ENCODE results near the gene PLGRKT. TPM values are rescaled to one million over a fixed set of nuclear protein-coding genes. Genes with fewer than 3 reads are reported as not detected.

Gene PLGRKT
- polyA plus RNA-seq, 3 donors = 4.6 to 19.7 (median 14.8) TPM

DNA sequence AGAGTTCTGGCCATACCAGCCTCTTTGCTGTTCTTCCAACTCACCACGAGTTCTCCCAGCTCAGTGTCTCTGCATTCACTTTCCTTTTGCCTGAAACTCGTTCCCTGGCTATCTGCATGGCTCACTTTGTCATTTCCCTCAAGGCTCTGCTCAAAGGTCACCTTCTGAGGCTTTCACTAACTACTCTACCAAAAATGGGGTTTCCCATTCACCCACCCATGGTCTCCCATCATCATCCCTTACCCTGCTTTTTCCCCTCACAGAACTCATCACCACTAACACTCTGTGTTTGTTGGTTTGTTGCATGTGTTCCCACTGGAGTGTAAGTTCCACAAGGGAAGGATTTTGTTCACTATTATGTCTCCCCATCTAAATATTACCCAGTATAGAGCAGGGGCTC, 16.6 kb downstream of the PLGRKT start:
- H3K9ac ChIP-seq (ENCODE audit: insufficient read depth, low read length, poor library complexity, severe bottlenecking) = no peak overlapping the region
- TF ChIP-seq, protein P1, sequence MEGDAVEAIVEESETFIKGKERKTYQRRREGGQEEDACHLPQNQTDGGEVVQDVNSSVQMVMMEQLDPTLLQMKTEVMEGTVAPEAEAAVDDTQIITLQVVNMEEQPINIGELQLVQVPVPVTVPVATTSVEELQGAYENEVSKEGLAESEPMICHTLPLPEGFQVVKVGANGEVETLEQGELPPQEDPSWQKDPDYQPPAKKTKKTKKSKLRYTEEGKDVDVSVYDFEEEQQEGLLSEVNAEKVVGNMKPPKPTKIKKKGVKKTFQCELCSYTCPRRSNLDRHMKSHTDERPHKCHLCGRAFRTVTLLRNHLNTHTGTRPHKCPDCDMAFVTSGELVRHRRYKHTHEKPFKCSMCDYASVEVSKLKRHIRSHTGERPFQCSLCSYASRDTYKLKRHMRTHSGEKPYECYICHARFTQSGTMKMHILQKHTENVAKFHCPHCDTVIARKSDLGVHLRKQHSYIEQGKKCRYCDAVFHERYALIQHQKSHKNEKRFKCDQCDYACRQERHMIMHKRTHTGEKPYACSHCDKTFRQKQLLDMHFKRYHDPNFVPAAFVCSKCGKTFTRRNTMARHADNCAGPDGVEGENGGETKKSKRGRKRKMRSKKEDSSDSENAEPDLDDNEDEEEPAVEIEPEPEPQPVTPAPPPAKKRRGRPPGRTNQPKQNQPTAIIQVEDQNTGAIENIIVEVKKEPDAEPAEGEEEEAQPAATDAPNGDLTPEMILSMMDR (IDR thresholded peaks at IDR 0.05) = no peak
- H4K20me1 ChIP-seq (ENCODE audit: insufficient read depth, low read length) = no peaks in the 10 kb centered on the region
- H3K27ac ChIP-seq (ENCODE audit: low read depth in 1 of 2, low read length in 2 of 2) = no peak overlapping the region
- H3K9me3 Mint-ChIP-seq = peaks cover 0 to 9% (median 3%) of the 10 kb centered on the region in 7 donors
- H3K4me1 Mint-ChIP-seq = peaks cover 3% of the 10 kb centered on the region
- no peak overlapping the region for H3K4me3 ChIP-seq (replicated peaks in 1 of 3; ENCODE audit: low read depth in 2 of 3, low read length in 3 of 3)
- no peak overlapping the region for H3K4me2 ChIP-seq (replicated peaks; ENCODE audit: extremely low read depth, low read length, poor library complexity, severe bottlenecking)
- no peak overlapping the region for H2AFZ ChIP-seq (ENCODE audit: insufficient read depth, low read depth, low read length, poor library complexity, severe bottlenecking)
- H3K36me3 Mint-ChIP-seq = peaks cover 15% of the 10 kb centered on the region in 2 donors
- H3K27ac Mint-ChIP-seq = peak overlapping the region in 1 of 7 donors; percentile 54
- H3K4me3 Mint-ChIP-seq = no peak overlapping the region
- H3K79me2 ChIP-seq (ENCODE audit: insufficient read depth, low read length) = no peaks in the 10 kb centered on the region
- H3K4me1 ChIP-seq (ENCODE audit: control insufficient read depth in 1 of 2, insufficient read depth in 2 of 2, low read length in 2 of 2) = no peaks in the 10 kb centered on the region
- no peaks in the 10 kb centered on the region for H3K27me3 ChIP-seq (ENCODE audit: control insufficient read depth in 2 of 2, insufficient read depth in 2 of 2, low read length in 2 of 2)
- intact Hi-C loops (cut with micrococcal nuclease) = no loop called here
- WGBS (ENCODE audit: insufficient coverage) = 91% methylated on average over 2 of the region's 2 CpGs
- DNase-seq = no peak
- no peaks in the 10 kb centered on the region for H3K36me3 ChIP-seq (replicated peaks in 1 of 2; ENCODE audit: control insufficient read depth in 1 of 2, insufficient read depth in 2 of 2, low read length in 2 of 2)
- peaks cover 0 to 1% (median 0%) of the 10 kb centered on the region in 3 donors for H3K27me3 Mint-ChIP-seq (ENCODE audit: low read depth in 3 of 3)
- H3K9me3 ChIP-seq (replicated peaks in 1 of 2; ENCODE audit: control insufficient read depth in 1 of 2, insufficient read depth in 1 of 2, low read length in 2 of 2) = peaks cover 0 to 9% of the 10 kb centered on the region in 2 donors

DNA sequence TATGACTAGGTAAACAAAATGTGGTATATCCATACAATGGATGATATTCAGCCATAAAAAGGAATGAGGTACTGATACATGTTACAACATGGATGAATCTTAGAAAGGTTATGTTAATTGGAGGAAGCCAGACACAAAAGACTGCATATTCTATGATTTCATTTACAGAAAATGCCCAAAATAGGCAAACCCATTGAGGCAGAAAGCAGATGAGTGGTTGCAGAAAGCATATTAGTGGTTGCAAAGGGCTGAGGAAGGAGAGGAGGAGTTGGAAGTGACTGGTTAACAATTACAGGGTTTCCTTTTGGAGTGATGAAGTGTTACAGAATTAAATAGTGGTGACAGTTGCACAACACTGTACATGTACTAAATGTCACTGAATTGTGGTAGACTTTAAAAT, 17.7 kb downstream of the PLGRKT start:
- H2AFZ ChIP-seq (ENCODE audit: insufficient read depth, low read depth, low read length, poor library complexity, severe bottlenecking) = no peak overlapping the region
- H3K4me3 ChIP-seq (replicated peaks in 1 of 3; ENCODE audit: low read depth in 2 of 3, low read length in 3 of 3) = no peak overlapping the region
- DNase-seq = no peak
- intact Hi-C loops (cut with micrococcal nuclease) = no loop called here
- no peak overlapping the region for H3K9ac ChIP-seq (ENCODE audit: insufficient read depth, low read length, poor library complexity, severe bottlenecking)
- no peaks in the 10 kb centered on the region for H3K79me2 ChIP-seq (ENCODE audit: insufficient read depth, low read length)
- H3K36me3 ChIP-seq (replicated peaks in 1 of 2; ENCODE audit: control insufficient read depth in 1 of 2, insufficient read depth in 2 of 2, low read length in 2 of 2) = no peaks in the 10 kb centered on the region
- H4K20me1 ChIP-seq (ENCODE audit: insufficient read depth, low read length) = no peaks in the 10 kb centered on the region
- Mint-ChIP-seq H3K4me3 (no peak overlapping the region), H3K36me3 (peaks cover 15% of the 10 kb centered on the region in 2 donors), H3K9me3 (peaks cover 0 to 9% (median 3%) of the 10 kb centered on the region in 7 donors), H3K4me1 (peaks cover 3% of the 10 kb centered on the region), H3K27me3 (ENCODE audit: low read depth in 3 of 3) (peaks cover 0 to 1% (median 0%) of the 10 kb centered on the region in 3 donors), H3K27ac (no peak overlapping the region)
- H3K27me3 ChIP-seq (ENCODE audit: control insufficient read depth in 2 of 2, insufficient read depth in 2 of 2, low read length in 2 of 2) = no peaks in the 10 kb centered on the region
- H3K27ac ChIP-seq (ENCODE audit: low read depth in 1 of 2, low read length in 2 of 2) = no peak overlapping the region
- H3K9me3 ChIP-seq (replicated peaks in 1 of 2; ENCODE audit: control insufficient read depth in 1 of 2, insufficient read depth in 1 of 2, low read length in 2 of 2) = peaks cover 0 to 9% of the 10 kb centered on the region in 2 donors
- no peaks in the 10 kb centered on the region for H3K4me1 ChIP-seq (ENCODE audit: control insufficient read depth in 1 of 2, insufficient read depth in 2 of 2, low read length in 2 of 2)
- H3K4me2 ChIP-seq (replicated peaks; ENCODE audit: extremely low read depth, low read length, poor library complexity, severe bottlenecking) = no peak overlapping the region
- TF ChIP-seq, protein P1 (IDR thresholded peaks at IDR 0.05) = no peak
